ENCODE results near the gene GALNT11. TPM values are rescaled to one million over a fixed set of nuclear protein-coding genes. Genes with fewer than 3 reads are reported as not detected.

Gene GALNT11
- total and polyA plus RNA-seq, 2 of the 4 experiments (the other 2 are of a cell fraction): 24.4 to 29.3 TPM

DNA sequence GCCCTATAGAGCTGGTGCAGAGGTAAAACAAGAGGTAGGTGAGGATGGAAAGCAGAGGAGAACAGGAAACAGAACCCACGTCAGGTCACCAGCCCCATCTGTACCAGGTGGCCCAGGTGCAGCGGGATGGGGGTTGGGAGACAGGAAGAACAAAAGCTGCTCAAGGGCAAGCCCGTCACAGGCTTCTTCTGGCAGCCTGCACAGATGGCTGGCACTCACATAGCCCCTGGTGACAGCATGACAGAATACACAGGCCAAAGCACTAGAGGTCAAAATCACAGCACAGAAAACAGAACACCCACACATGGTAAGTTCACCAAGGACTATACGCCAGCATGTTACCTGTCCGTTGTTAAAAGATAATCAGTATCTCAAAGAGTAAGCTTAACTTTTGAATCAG is 126.8 kb downstream of the GALNT11 start:
- no peak overlapping the region for H2BK15ac ChIP-seq (ENCODE audit: low read depth, low read length)
- H3K4me3 ChIP-seq (ENCODE audit: insufficient read depth, low read depth, low read length): no peak overlapping the region
- ChIA-PET POLR2A (ENCODE audit: unreplicated experiment) (no interaction called here), CTCF (interaction anchor here (1.4 kb wide), 1 partner anchor 555 kb away, joined by 3 read pairs; no protein-coding TSS in a partner anchor)
- H4K5ac ChIP-seq (ENCODE audit: low read depth, low read length): no peak overlapping the region
- H4K20me1 ChIP-seq (ENCODE audit: insufficient read depth, low read length): no peaks in the 10 kb centered on the region
- H2AK5ac ChIP-seq (ENCODE audit: low read depth, low read length): no peak overlapping the region
- no peaks in the 10 kb centered on the region for H3K9me3 ChIP-seq (ENCODE audit: control insufficient read depth, insufficient read depth, low read length)
- no peak overlapping the region for H2BK120ac ChIP-seq (ENCODE audit: low read depth, low read length)
- H3K23ac ChIP-seq (ENCODE audit: low read depth, low read length): no peak overlapping the region
- H3K4ac ChIP-seq (ENCODE audit: low read depth, low read length): no peak overlapping the region
- WGBS, 2 experiments (ENCODE audit: extremely low coverage in 2 of 2, insufficient read length in 1 of 2): no CpG with 5 or more reads among the region's 5 CpGs
- BruUV-seq (replicated peaks): no TSS peak
- H3K27me3 ChIP-seq (ENCODE audit: control insufficient read depth, insufficient read depth, low read length): no peaks in the 10 kb centered on the region
- no peak overlapping the region for H4K91ac ChIP-seq (ENCODE audit: insufficient read depth, low read depth, low read length)
- no peak overlapping the region for H3K9ac ChIP-seq (ENCODE audit: low read depth, low read length)
- H3K4me2 ChIP-seq (ENCODE audit: low read depth, low read length): no peak overlapping the region
- H2AK9ac ChIP-seq (replicated peaks; ENCODE audit: low read depth, low read length, poor library complexity): no peak overlapping the region
- H3K9me1 ChIP-seq (ENCODE audit: insufficient read depth, low read length): no peaks in the 10 kb centered on the region
- dilution Hi-C loops (cut with HindIII; ENCODE audit: low sequenced_read_pairs, unreplicated experiment) (no loop called here), intact Hi-C loops (cut with micrococcal nuclease) (loop anchor here (5.0 kb wide), 1 partner anchor 35 kb away; no protein-coding TSS in a partner anchor), in situ Hi-C loops (cut with MboI; ENCODE audit: low sequenced_read_pairs) (no loop called here)
- no peak for ATAC-seq (ENCODE audit: low read depth)
- H3K79me1 ChIP-seq (ENCODE audit: low read depth in 1 of 2, low read length in 2 of 2): peaks cover 8 to 12% of the 10 kb centered on the region in 2 experiments; a peak in 2 of 4 replicates
- H3K18ac ChIP-seq (ENCODE audit: low read depth, low read length): no peak overlapping the region
- no peak overlapping the region for H2AFZ ChIP-seq (replicated peaks; ENCODE audit: low read length, poor library complexity)
- H4K8ac ChIP-seq (ENCODE audit: low read depth in 2 of 2, low read length in 2 of 2): no peak overlapping the region
- H3K36me3 ChIP-seq (ENCODE audit: control insufficient read depth, insufficient read depth, low read length): peaks cover 60% of the 10 kb centered on the region
- TF ChIP-seq RAD21 (IDR thresholded peaks at IDR 0.05; ENCODE audit: low read length) (no peak), CHD1 (IDR thresholded peaks at IDR 0.05; ENCODE audit: low read depth, low read length) (no peak), RFX5 (IDR thresholded peaks at IDR 0.05; ENCODE audit: low read depth, low read length) (no peak), CEBPB (IDR thresholded peaks at IDR 0.05; ENCODE audit: low read depth, low read length) (no peak), SMC3 (IDR thresholded peaks at IDR 0.05; ENCODE audit: low read depth, low read length) (no peak), MAZ (IDR thresholded peaks at IDR 0.05; ENCODE audit: borderline replicate concordance, low read depth, low read length) (no peak), MXI1 (IDR thresholded peaks at IDR 0.05; ENCODE audit: borderline replicate concordance, low read depth, low read length) (no peak), NFE2L2 (IDR thresholded peaks at IDR 0.05; ENCODE audit: low read depth, low read length) (no peak), POLR2A (IDR thresholded peaks at IDR 0.05; ENCODE audit: low read depth, low read length) (no peak)
- TF ChIP-seq, protein P1, sequence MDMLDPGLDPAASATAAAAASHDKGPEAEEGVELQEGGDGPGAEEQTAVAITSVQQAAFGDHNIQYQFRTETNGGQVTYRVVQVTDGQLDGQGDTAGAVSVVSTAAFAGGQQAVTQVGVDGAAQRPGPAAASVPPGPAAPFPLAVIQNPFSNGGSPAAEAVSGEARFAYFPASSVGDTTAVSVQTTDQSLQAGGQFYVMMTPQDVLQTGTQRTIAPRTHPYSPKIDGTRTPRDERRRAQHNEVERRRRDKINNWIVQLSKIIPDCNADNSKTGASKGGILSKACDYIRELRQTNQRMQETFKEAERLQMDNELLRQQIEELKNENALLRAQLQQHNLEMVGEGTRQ (IDR thresholded peaks at IDR 0.05; ENCODE audit: low read depth, low read length): no peak
- no peak overlapping the region for H3K27ac ChIP-seq (ENCODE audit: insufficient read depth, low read length)
- no peak overlapping the region for H3K14ac ChIP-seq (replicated peaks; ENCODE audit: low read depth, low read length)
- no peak for DNase-seq
- H2BK5ac ChIP-seq (ENCODE audit: low read depth, low read length, poor library complexity, severe bottlenecking): no peak overlapping the region
- no peaks in the 10 kb centered on the region for H3K4me1 ChIP-seq (ENCODE audit: control insufficient read depth, insufficient read depth, low read length)
- no peak overlapping the region for H2BK20ac ChIP-seq (ENCODE audit: low read depth, low read length)
- no peak overlapping the region for H3K56ac ChIP-seq (ENCODE audit: extremely low read depth, insufficient read depth, low read length)

All from IMR-90 (cell line).